B cell (primary cell): ENCODE measurements around the gene WDR48. TPM values are rescaled to one million over a fixed set of nuclear protein-coding genes. Genes with fewer than 3 reads are reported as not detected.

ENCODE experiments used
- ATAC-seq: fragments of 200-7000 bp; cut with Tn5 transposase; one replicate; pipeline ENCODE4 v1.10.0; 2021; ENCODE audit warnings: low read depth, mild to moderate bottlenecking, moderate number of reproducible peaks, moderate library complexity
- CTCF ChIA-PET: fragments of 350-600 bp; sonication (Branson Sonifier 250); formaldehyde crosslinking; loops from one replicate; lab custom pipeline; 2021; ENCODE audit warnings: antibody characterized with exemption, inconsistent platforms; lab: Charles Lee
- POLR2A ChIA-PET: fragments of 350-600 bp; sonication (Branson Sonifier 250); formaldehyde crosslinking; loops from one replicate; lab custom pipeline; 2021; ENCODE audit warnings: antibody characterized with exemption; lab: Charles Lee
- DNase-seq: peaks from one replicate; pipeline ENCODE4 v3.0.0; 2013
- H2AFZ ChIP-seq: 2 replicates; pipeline ENCODE4 v1.6.1; 2012; ENCODE audit warnings: mild to moderate bottlenecking, low read depth, low read length; ENCODE audit not compliant: insufficient read depth, poor library complexity, severe bottlenecking
- H3K27ac ChIP-seq, 2 donors: 1 replicate in 1 of 2; 2 replicates in 1 of 2; pipeline ENCODE4 v1.5.1; 2012 to 2013; ENCODE audit warnings: low read length in 2 of 2, mild to moderate bottlenecking in 2 of 2, moderate library complexity in 1 of 2
- H3K27me3 ChIP-seq, 4 experiments: fragments of 200-600 bp in 1 of 4; sonication (generic) in 1 of 4; replicated peaks in 1 of 4; 1 replicate in 2 of 4; 2 replicates in 2 of 4; pipeline versions ENCODE4 v1.6.1 to v1.7.0; 2013 to 2016; ENCODE audit warnings: low read length in 3 of 4, mild to moderate bottlenecking in 2 of 4, mixed read lengths in 1 of 4, moderate library complexity in 1 of 4; ENCODE audit not compliant: insufficient read depth in 4 of 4, control insufficient read depth in 3 of 4; ENCODE audit errors: control extremely low read depth in 1 of 4
- H3K36me3 ChIP-seq, 2 experiments: replicated peaks in 1 of 2; 1 replicate in 1 of 2; 2 replicates in 1 of 2; pipeline versions ENCODE4 v1.6.1 to v1.7.1; 2013; ENCODE audit warnings: low read length in 1 of 2; ENCODE audit not compliant: insufficient read depth in 2 of 2, control insufficient read depth in 1 of 2; ENCODE audit errors: control extremely low read depth in 1 of 2, extremely low read depth in 1 of 2
- H3K4me1 ChIP-seq, 2 donors: fragments of 200-600 bp in 1 of 2; sonication (generic) in 1 of 2; 1 replicate in 1 of 2; 2 replicates in 1 of 2; pipeline versions ENCODE4 v1.5.1 to v1.6.1; 2013 to 2017; ENCODE audit warnings: low read length in 2 of 2; ENCODE audit not compliant: control insufficient read depth in 2 of 2, insufficient read depth in 2 of 2
- H3K4me2 ChIP-seq: replicated peaks from 2 replicates; pipeline ENCODE3; 2012; ENCODE audit warnings: mild to moderate bottlenecking, low read depth, low read length; ENCODE audit not compliant: poor library complexity, severe bottlenecking
- H3K4me3 ChIP-seq, 5 experiments: fragments of 200-600 bp in 1 of 5; sonication (generic) in 1 of 5; 1 replicate in 3 of 5; 2 replicates in 2 of 5; pipeline versions ENCODE4 v1.5.1 to v1.7.0; 2011 to 2016; ENCODE audit warnings: low read length in 4 of 5, mild to moderate bottlenecking in 4 of 5, low read depth in 2 of 5, control low read depth in 1 of 5, moderate library complexity in 1 of 5; ENCODE audit not compliant: insufficient read depth in 1 of 5; ENCODE audit errors: control extremely low read depth in 1 of 5, extremely low read depth in 1 of 5
- H3K79me2 ChIP-seq: fragments of 200-600 bp; sonication (generic); one replicate; pipeline ENCODE4 v1.6.0; 2016; ENCODE audit warnings: low read length; ENCODE audit not compliant: control insufficient read depth, insufficient read depth
- H3K9ac ChIP-seq: fragments of 200-600 bp; sonication (generic); 2 replicates; pipeline ENCODE4 v1.6.1; 2017; ENCODE audit warnings: mild to moderate bottlenecking, low read length, moderate library complexity
- H3K9me3 ChIP-seq, 3 donors: one replicate each; pipeline versions ENCODE4 v1.6.1 to v1.7.1; 2013; ENCODE audit warnings: low read length in 2 of 3; ENCODE audit not compliant: control insufficient read depth in 2 of 3, insufficient read depth in 1 of 3; ENCODE audit errors: control extremely low read depth in 1 of 3
- H4K20me1 ChIP-seq: 2 replicates; pipeline ENCODE4 v1.6.0; 2012; ENCODE audit warnings: mild to moderate bottlenecking, low read length; ENCODE audit not compliant: insufficient read depth, control insufficient read depth, poor library complexity, severe bottlenecking
- H3K27ac Mint-ChIP-seq: one replicate; pipeline ENCODE4 v1.8.0; 2021; ENCODE audit warnings: mixed read lengths
- H3K27me3 Mint-ChIP-seq: one replicate; pipeline ENCODE4 v1.8.0; 2021; ENCODE audit warnings: mixed read lengths
- H3K4me1 Mint-ChIP-seq: one replicate; pipeline ENCODE4 v1.8.0; 2021; ENCODE audit warnings: mixed read lengths
- H3K4me3 Mint-ChIP-seq: one replicate; pipeline ENCODE4 v1.8.0; 2021; ENCODE audit warnings: mixed read lengths
- H3K9me3 Mint-ChIP-seq: one replicate; pipeline ENCODE4 v1.8.0; 2022; ENCODE audit warnings: mixed read lengths; ENCODE audit not compliant: insufficient read depth
- EZH2 ChIP-seq: IDR thresholded peaks from 2 replicates; pipeline ENCODE4 v1.6.1; 2012; ENCODE audit warnings: borderline replicate concordance, low read depth, mild to moderate bottlenecking, moderate library complexity, low read length; ENCODE audit not compliant: insufficient read depth, poor library complexity, severe bottlenecking
- WGBS: methylation state at CpG from one replicate; pipeline ENCODE4 v1.1.5; 2013; ENCODE audit warnings: missing lambda C conversion rate; ENCODE audit not compliant: insufficient coverage; 5-methylcytosine and 5-hydroxymethylcytosine counted together
- intact Hi-C: fragments of 100-400 bp; cut with micrococcal nuclease; formaldehyde crosslinking; loops from one replicate; pipeline ENCODE4 v1.10.0; 2022
- polyA plus RNA-seq: library from polyadenylated mRNA; depleted of rRNA; stranded (reverse); fragments of >200 nt; gene quantifications from 2 replicates; pipeline ENCODE4 v1.2.3, GENCODE V29; 2012
- total RNA-seq, 2 donors: library from RNA; stranded (reverse); fragments of 120-200 nt in 1 of 2; gene quantifications; 1 replicate in 1 of 2; 2 replicates in 1 of 2; pipeline versions ENCODE4 v1.2.3 to v1.2.4, GENCODE V29; 2013 to 2022
- TF ChIP-seq, protein P1 (sequence below): fragments of 200-600 bp; IDR thresholded peaks from one replicate; pipeline ENCODE4 v1.8.0; 2022; ENCODE audit warnings: antibody characterized with exemption, mild to moderate bottlenecking

The WDR48 gene
- total and polyA plus RNA-seq, 2 donors (not counting 1 experiment from before 2014, with no cell fraction given), result 20.8 to 68.6 TPM

- H3K36me3 ChIP-seq, result no peaks in the 10 kb centered on the region
- ATAC-seq (no peak), DNase-seq (no peak)
- 83% methylated on average over 2 of the region's 2 CpGs for WGBS
- no peak overlapping the region for H3K27ac ChIP-seq
- CTCF ChIA-PET, result no interaction called here
- H4K20me1 ChIP-seq, result no peaks in the 10 kb centered on the region
- TF ChIP-seq, protein P1, sequence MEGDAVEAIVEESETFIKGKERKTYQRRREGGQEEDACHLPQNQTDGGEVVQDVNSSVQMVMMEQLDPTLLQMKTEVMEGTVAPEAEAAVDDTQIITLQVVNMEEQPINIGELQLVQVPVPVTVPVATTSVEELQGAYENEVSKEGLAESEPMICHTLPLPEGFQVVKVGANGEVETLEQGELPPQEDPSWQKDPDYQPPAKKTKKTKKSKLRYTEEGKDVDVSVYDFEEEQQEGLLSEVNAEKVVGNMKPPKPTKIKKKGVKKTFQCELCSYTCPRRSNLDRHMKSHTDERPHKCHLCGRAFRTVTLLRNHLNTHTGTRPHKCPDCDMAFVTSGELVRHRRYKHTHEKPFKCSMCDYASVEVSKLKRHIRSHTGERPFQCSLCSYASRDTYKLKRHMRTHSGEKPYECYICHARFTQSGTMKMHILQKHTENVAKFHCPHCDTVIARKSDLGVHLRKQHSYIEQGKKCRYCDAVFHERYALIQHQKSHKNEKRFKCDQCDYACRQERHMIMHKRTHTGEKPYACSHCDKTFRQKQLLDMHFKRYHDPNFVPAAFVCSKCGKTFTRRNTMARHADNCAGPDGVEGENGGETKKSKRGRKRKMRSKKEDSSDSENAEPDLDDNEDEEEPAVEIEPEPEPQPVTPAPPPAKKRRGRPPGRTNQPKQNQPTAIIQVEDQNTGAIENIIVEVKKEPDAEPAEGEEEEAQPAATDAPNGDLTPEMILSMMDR, result no peak
- TF ChIP-seq EZH2, result no peak
- H3K4me2 ChIP-seq, result no peak overlapping the region
- no peak overlapping the region for H3K4me3 Mint-ChIP-seq
- no peaks in the 10 kb centered on the region for H3K4me1 ChIP-seq
- H3K4me3 ChIP-seq, result no peak overlapping the region
- POLR2A ChIA-PET, result no interaction called here
- peaks cover 18% of the 10 kb centered on the region for H3K27me3 Mint-ChIP-seq
- H3K27me3 ChIP-seq, result peaks cover 0 to 4% (median 0%) of the 10 kb centered on the region in 4 experiments
- H3K9me3 ChIP-seq, result no peaks in the 10 kb centered on the region
- intact Hi-C loops, result no loop called here
- H3K9ac ChIP-seq, result no peak overlapping the region
- H3K4me1 Mint-ChIP-seq, result no peaks in the 10 kb centered on the region
- peaks cover 3% of the 10 kb centered on the region for H3K9me3 Mint-ChIP-seq
- no peak overlapping the region for H2AFZ ChIP-seq
- no peaks in the 10 kb centered on the region for H3K79me2 ChIP-seq
- H3K27ac Mint-ChIP-seq, result no peak overlapping the region
Measured at GRCh38 chr3:39005295-39005694, 46.5 kb upstream of the WDR48 start.

GRCh38 chr3:39011191-39011736 lies 40.6 kb upstream of the WDR48 start:
- Histone ChIP-seq H3K79me2 (no peaks in the 10 kb centered on the region), H2AFZ (no peak overlapping the region), H3K4me1 (no peaks in the 10 kb centered on the region), H4K20me1 (no peaks in the 10 kb centered on the region), H3K36me3 (no peaks in the 10 kb centered on the region), H3K4me3 (no peak overlapping the region), H3K9me3 (no peaks in the 10 kb centered on the region), H3K27me3 (peaks cover 0 to 8% (median 0%) of the 10 kb centered on the region in 4 experiments), H3K27ac (no peak overlapping the region), H3K9ac (no peak overlapping the region), H3K4me2 (no peak overlapping the region)
- no peak overlapping the region for H3K4me3 Mint-ChIP-seq
- peaks cover 2% of the 10 kb centered on the region for H3K4me1 Mint-ChIP-seq
- DNase-seq, result no peak
- intact Hi-C loops, result no loop called here
- H3K9me3 Mint-ChIP-seq, result no peaks in the 10 kb centered on the region
- WGBS, result 83% methylated on average over 1 of the region's 2 CpGs
- CTCF ChIA-PET, result interaction anchor here (1.5 to 2.6 kb wide), 2 partner anchors 11 kb away, joined by 7 to 11 read pairs; no protein-coding TSS in a partner anchor
- no peak for TF ChIP-seq EZH2
- TF ChIP-seq, protein P1, result no peak
- POLR2A ChIA-PET, result no interaction called here
- no peak for ATAC-seq
- peaks cover 15% of the 10 kb centered on the region for H3K27me3 Mint-ChIP-seq
- no peak overlapping the region for H3K27ac Mint-ChIP-seq
